HG02938 (cell line): ENCODE data around the gene HPN.
"Not testable (repeated sequence)": the region's sequence is repeated elsewhere in the genome, so short reads cannot be mapped to it uniquely, and the experiment has no call there.

Experiments used
- ATAC-seq: cut with Tn5 transposase; IDR thresholded peaks from one replicate; pipeline ENCODE4 v1.9.1; 2021; ENCODE audit warnings: mild to moderate bottlenecking, moderate library complexity; ENCODE audit not compliant: unreplicated experiment

HPN gene

DNA sequence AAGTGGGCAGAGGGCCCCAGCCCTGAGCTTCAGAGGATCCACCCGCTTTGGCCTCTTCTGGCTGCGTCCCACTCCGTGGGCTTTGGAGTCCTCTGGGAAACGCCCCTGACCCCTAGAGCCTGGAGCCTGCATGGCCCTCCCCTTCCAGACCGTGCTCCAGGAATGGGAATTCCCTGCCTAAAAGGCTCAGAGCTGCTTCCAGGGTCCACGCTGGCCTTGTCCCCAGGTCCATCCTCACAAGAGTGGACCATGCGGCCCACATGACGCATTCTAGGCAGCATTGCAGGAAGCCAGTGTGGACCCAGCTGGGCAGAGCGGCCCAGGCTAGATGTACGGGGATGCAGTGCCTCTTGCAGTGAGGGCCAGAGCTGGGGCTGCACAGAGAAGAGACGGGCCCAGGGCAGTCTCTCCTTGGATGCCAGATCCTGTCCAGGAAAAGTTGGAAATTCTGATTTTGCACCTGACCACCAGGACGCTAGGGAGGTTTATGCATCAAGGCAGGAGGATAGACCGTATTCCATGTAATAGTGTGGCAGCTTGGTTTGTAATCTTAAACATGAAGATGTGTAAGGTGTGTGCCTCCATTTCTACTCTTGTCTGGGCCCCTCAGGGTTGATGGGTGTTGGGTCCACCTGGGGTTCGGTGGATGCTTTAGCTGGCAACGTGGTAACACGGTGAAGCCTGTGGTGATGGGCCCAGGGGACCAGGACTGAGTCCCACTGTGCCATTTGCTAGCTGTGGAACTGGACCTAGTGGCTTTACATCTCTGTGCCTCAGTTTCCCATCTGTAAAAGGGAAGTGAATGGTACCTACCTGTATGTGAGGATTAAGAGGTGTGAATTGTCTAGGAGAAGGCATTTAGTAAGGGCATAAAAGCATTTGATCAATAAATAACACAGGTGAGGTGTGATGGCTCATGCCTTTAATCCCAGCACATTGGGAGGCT lies 59.3 kb downstream of the HPN start:
- ATAC-seq, result no peak

DNA sequence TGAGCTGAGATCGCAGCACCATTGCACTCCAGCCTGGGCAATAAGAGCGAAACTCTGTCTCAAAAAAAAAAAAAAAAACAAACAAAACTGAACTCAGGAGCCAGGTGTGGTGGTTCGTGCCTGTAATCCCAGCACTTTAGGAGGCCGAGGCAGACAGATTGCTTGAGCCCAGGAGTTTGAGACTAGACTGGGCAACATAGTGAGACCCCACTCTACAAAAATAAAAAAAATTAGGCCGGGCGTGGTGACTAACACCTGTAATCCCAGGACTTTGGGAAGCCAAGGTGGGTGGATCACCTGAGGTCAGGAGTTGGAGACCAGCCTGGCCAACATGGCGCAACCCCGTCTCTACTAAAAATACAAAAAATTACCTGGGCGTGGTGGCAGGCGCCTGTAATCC lies 60.4 kb downstream of the HPN start:
- ATAC-seq, result not testable (repeated sequence)

DNA sequence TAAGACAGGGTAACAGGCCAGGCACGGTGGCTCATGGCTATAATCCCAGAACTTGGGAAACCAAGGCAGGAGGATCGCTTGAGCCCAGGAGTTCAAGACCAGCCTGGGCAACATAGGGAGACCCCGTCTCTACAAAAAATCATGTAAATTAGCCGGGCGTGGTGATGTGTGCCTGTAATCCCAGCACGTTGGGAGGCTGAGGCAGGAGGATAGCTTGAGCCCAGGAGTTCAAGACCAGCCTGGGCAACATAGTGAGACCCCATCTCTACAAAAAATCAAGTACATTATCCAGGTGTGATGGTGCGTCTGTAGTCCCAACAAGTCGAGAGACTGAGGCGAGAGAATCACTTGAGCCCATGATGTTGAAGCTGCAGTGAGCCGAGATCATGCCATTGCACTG lies 62.1 kb downstream of the HPN start:
- ATAC-seq, result not testable (repeated sequence)

DNA sequence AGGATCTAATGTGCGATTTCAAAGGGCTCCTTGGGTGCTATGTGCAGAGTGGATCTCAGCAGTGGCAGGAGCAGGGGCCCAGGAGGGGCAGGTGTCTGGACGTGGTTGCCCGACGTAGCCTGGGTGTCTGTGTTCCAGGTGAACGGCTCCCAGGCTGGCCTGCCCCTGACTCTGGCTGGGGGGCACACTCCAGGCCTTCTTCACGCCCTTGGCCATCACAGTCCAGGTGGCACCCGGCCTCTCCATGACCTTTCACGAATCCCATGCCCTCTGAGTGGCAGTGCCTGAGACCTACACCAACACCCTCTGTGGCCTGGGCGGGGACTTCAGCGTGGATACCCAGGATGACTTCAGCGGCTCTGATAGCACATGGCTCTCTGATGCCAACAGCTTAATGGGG lies 62.8 kb downstream of the HPN start:
- no peak for ATAC-seq

DNA sequence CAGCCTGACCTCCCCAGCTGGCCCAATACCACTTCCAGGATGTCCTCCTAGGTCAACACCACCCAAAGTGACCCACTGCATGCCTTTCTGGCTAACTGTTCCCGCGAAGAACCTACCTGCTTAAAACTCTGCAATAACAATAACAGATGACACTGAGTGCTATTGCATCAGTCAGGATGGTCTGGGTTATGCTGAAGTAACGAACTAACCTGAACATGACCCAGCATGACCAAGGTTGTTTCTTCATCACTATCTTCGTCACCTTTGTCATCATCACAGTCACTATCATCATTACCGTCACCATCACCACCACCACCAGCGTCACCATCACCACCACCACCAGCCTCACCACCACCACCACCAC lies 63.5 kb downstream of the HPN start:
- ATAC-seq, result no peak

DNA sequence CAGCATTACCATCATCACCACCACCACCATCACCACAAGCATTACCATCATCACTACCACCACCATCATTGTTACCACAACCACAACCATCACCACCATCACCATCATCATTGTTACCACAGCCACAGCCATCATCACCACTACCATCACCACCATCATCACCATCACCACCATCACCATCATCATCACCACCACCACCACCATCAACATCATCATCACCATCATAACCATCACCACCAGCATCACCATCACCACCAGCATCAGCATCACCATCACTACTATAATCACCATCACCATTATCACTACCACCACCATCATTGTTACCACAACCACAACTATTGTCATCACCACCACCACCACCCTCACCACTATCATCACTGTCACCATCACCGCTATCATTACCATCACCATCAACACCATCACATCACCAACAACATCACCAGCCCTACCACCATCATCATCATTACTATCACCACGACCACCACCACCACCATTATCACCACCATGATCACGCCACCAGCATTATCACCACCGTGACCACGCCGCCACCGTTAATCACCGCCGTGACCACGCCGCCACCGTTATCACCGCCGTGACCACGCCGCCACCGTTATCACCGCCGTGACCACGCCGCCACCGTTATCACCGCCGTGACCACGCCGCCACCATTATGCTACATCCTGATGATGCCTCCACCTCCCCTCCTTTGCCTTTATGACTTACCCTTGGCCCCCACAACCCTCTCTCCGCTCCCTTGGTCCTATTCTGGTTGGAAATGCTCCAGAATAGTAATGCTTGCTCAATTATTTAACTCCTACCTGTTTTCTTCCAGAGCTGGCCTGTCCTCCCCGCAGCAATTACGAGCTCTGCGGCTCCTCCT lies 64.1 kb downstream of the HPN start:
- no peak for ATAC-seq

DNA sequence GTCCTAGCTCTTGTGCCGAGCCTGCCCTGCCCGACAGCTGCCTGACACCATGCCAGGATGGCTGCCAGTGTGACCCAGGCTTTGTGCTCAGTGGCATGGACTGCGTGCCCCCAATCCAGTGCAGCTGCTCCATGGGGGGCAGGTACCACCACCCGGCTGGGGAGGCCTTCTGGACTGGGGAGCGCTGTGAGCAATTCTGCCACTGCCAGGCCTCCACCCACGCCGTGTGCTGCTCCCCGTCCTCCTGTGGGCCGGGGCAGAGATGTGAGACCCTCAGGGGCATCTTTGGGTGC lies 64.7 kb downstream of the HPN start:
- ATAC-seq, result no peak

DNA sequence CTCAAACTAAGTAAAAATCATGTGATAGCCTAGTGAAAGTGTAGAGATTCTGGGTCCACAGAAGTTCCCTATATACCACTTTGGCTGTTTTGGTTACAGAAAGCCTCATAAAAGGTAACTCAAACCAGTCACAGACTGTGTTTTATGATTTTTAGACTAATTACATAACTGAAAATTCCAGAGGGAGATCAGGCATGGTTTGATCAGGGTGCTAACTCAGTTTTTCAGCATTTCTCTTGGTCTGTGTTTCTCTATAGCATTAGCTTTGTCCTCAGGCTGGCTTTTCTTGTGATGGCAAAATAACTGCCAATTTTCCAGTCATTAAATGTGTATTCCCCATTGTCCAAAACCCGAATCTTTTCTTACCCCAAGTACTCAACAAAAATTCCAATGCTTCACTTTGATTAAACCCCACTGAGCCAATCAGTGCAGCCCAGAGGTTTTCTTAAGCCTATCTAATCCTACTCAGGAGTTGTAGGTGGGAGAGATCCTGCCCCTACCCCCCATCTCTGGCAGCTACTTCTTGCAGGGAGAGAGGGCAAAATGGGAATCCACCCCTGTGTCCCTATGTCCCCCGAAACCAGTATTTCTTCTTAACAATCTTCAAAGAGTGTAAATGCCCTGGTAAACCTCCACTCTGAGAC lies 65.5 kb downstream of the HPN start:
- ATAC-seq, result no peak

DNA sequence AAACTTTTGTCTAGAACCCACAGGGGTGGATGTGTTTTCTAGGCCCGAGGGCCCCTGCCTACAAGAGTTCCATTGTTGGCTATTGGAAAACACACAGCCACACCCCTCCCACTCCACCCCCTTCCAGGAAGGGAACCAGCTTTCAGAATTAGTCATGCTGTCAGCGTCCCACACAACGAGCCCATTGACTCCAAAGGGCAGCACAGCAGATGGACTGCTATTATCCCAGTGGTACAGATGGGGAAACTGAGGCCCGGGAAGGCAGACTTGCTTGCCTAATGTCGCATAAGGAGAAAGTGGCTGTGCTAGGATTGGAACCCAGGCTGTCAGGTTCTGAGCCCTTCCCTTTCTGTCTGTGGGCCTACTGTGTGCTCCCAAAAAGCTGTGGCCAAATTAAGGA lies 66.0 kb downstream of the HPN start:
- no peak for ATAC-seq

DNA sequence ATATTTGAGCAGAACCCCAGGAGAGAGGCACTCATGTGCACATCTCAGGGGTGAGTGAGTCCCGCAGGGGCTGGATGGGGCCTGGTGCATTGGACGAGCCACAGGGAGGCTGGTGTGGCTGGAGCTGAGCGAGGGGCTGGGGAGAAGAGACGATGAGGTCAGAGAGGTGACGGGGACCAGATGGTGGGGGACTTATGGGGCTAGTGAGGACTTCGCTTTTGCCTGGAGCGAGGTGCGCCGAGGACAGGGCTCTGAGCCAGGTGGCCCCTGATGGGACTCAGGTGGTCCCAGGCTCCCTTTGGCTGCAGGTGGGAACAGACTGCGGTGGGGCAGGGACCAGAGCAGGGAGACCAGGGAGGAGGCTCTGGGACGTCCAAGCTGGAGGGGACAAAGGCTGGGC lies 67.2 kb downstream of the HPN start:
- no peak for ATAC-seq

DNA sequence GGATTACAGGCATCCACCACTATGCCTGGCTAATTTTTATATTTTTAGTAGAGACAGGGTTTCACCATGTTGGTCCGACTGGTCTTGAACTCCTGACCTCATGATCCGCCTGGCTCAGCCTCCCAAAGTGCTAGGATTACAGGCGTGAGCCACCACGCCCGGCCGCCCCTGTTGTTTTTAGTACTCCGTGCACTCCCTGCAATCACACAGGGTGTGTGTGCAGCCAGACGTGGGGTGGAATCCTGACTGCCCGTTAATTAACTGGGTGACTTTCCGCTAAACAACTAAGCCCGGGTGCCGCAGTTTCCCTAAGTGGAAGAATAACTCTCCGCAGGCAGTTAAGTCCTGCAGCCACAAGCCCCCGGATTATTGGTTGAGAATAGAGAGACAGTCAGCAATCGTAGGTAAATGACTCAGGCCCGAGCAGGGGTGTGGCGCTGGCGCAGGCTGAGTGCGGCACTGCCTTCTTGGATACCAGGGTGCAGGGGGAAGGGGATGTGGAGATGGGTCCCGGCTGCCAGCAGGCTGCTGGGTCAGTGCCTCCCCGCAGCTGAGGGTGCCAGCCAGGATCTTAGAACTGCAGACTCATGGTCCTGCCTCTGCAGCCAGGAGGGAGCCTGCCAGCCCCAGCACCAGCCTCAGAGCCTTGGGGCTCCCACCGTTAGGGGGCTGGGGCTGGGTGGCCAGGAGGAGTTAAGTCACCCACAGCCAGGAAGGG lies 68.0 kb downstream of the HPN start:
- no peak for ATAC-seq

DNA sequence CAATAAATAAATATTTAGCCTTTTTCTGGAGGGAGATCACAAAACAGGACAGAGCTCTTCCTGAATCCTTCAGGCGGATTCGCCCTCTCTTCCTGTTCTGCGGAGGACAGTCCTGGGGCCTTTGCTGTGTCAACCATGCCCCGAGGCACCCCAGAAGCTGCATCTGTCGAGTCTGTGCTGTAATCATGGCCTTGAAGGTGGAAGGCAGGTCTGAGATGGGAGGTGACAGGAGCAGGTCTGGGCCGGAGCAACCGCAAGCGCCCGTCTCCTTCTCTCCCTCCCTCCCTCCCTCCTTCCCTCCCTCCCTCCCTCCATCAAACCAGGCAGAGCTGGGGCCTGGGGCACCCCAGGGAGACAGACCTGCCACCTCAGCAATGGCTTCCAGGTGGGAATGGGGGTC lies 69.5 kb downstream of the HPN start:
- ATAC-seq, result no peak

DNA sequence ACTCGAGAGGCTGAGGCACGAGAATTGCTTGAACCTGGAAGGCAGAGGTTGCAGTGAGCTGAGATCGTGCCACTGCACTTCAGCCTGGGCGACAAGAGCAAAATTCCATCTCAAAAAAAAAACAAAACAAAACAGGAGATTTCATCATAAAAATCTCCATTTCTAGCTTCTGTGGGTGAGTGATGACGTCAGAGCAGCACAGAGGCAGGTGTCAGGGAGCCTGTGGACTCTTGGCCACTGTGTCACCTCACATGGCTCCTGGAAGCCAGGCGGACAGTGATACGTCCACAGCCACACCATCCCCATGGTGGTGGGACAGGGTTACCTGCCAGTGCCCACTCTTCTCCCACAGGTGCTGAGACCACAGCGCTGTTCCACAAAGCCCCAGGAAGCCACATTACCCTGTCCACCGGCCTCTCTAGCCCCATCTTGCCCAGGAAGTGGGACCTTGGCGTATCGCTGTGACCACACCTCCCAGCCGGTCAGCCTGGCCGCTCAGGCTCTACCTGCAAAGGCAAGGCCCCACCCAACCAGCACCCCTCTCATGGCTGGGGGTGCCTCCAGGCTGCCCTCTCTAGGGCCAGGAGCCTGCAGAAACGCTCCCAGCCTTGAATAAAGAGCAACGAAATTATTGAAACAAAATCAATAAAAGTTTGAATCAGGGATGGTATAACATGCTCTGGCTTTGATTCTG lies 71.6 kb downstream of the HPN start:
- ATAC-seq, result no peak

DNA sequence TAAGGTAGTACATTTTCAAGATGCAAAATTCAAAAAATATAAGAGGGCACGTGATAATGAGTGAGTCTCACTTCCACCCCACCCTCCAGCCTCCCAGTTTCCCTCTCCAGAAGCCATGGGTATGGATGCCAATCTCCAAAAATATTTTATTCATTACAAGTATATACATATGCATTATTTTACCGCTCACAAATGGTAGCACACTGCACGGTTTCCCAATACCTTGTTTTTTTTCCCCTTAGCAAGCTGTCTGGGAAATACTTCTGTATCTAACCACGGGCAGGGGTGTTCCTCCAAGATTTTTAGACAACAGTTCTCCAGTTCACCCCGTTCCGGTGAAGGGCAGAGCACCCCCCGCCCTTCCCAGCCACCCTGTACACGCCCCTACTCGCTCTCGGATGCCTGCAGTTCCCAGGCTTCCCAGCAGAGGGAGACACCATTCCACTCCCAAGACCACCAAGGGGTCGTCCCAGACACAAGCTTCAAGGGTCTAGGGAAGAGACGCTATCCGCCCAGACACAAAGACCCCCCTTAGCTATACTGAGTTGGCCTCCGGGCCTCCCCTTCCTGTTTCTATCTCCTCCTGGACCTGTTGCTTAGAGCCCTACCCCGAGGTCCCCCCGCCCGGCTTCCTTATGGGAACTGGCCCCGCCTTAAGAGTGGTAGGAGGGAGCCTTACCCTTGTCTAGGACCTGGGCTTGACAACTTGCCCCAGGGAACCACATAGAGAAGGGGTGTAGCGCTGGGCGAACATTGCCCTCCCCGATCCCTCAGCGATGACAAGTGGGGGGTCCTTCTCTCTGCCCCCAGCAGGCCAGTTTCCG lies 73.0 kb downstream of the HPN start:
- no peak for ATAC-seq

DNA sequence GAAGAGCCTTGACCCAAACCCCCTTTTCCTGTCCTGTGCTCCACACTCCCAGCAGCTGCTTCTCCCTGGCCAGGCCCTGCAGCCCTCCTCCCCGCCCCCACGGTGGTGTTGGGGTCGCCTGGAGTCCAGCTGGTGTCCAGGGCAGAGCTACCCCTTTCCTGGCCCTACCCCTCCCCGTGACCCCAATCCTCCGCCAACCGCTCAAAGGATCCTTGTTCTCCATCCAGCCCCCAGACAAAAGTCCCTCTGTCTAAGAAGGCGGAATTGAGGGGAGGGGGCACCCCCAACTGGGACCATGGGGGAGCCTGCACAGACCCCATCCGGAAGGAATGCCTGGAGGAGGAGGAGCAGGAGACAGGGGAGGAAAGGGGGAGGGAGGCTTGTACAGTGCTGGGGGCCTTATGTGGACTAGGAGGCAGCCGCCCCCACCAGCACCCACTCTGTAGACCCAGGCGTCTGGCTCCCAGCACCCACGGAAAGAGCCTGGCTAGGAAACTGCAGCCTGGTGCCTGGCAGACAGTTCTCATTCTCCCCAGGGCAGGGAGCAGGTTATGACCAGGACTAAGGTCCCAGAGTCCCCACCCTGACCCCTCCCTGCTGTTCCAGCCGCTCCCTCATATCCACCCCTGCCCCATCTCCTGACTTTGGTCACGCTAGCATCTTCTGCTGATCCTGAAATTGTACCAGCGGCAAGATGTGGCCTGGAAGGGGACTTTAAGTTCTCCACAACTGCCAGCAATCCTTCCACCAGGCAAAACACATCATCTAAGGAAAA lies 73.8 kb downstream of the HPN start, which contains the start of gene FXYD3:
TSS of gene FXYD3 (plus strand) at position 647 of the 775 bp plus-strand sequence. CDS start 3,554 bp downstream, outside the sequence.
- no peak for ATAC-seq
